Calu3 (cell line): ENCODE data around the gene CNGB1. TPM values are rescaled to one million over a fixed set of nuclear protein-coding genes. Genes with fewer than 3 reads are reported as not detected.

Experiments used
- BruUV-seq: library from RNA; stranded (reverse); fragments of 400-500 nt; replicated peaks from 2 replicates; lab custom pipeline; 2021; lab: Mats Ljungman, UMichigan
- CTCF ChIA-PET: fragments of 300-600 bp; sonication (Branson Sonifier 250); formaldehyde crosslinking; loops from one replicate; lab custom pipeline; 2022; ENCODE audit warnings: antibody characterized with exemption; lab: Charles Lee
- DNase-seq: peaks from one replicate; pipeline ENCODE4 v3.0.0; 2022
- H3K27ac Mint-ChIP-seq: one replicate; pipeline ENCODE4 v1.8.0; 2022; ENCODE audit warnings: mixed read lengths; ENCODE audit not compliant: unreplicated experiment
- H3K27me3 Mint-ChIP-seq: one replicate; pipeline ENCODE4 v1.8.0; 2022; ENCODE audit warnings: mixed read lengths; ENCODE audit not compliant: unreplicated experiment
- H3K36me3 Mint-ChIP-seq: one replicate; pipeline ENCODE4 v1.8.0; 2022; ENCODE audit warnings: mild to moderate bottlenecking, moderate library complexity, mixed read lengths; ENCODE audit not compliant: insufficient read depth, unreplicated experiment
- H3K4me1 Mint-ChIP-seq: one replicate; pipeline ENCODE4 v1.8.0; 2022; ENCODE audit warnings: mild to moderate bottlenecking, low read depth, mixed read lengths; ENCODE audit not compliant: unreplicated experiment
- H3K4me3 Mint-ChIP-seq: one replicate; pipeline ENCODE4 v1.8.0; 2022; ENCODE audit warnings: mild to moderate bottlenecking, low read depth, moderate library complexity, mixed read lengths; ENCODE audit not compliant: unreplicated experiment
- H3K9me3 Mint-ChIP-seq: one replicate; pipeline ENCODE4 v1.8.0; 2022; ENCODE audit warnings: low read depth, mixed read lengths; ENCODE audit not compliant: unreplicated experiment
- CTCF ChIP-seq: fragments of 200-600 bp; IDR thresholded peaks from one replicate; pipeline ENCODE4 v1.8.0; 2022; ENCODE audit warnings: antibody characterized with exemption; ENCODE audit not compliant: unreplicated experiment
- intact Hi-C: fragments of 100-400 bp; cut with micrococcal nuclease; formaldehyde crosslinking; loops from one replicate; pipeline ENCODE4 v1.10.0; 2022; ENCODE audit not compliant: unreplicated experiment
- total RNA-seq: library from RNA; stranded (reverse); gene quantifications from 2 replicates; pipeline ENCODE4 v1.2.3, GENCODE V29; 2022

Gene CNGB1
- total RNA-seq, 1 experiment from 2014 or later = 0.19 TPM

- Mint-ChIP-seq H3K4me3 (no peak overlapping the region), H3K9me3 (no peaks in the 10 kb centered on the region), H3K27ac (no peak overlapping the region), H3K36me3 (no peaks in the 10 kb centered on the region), H3K27me3 (peaks cover 72% of the 10 kb centered on the region), H3K4me1 (no peaks in the 10 kb centered on the region)
- BruUV-seq = no TSS peak
- TF ChIP-seq CTCF = no peak
- CTCF ChIA-PET = no interaction called here
- intact Hi-C loops = no loop called here
- DNase-seq = no peak
These were observed 11.1 kb downstream of the CNGB1 start for GRCh38 chr16:57959804-57960203.

GRCh38 chr16:57959121-57959520 lies 11.8 kb downstream of the CNGB1 start:
- H3K27me3 Mint-ChIP-seq = peaks cover 72% of the 10 kb centered on the region
- no peak for DNase-seq
- H3K4me3 Mint-ChIP-seq = no peak overlapping the region
- no peaks in the 10 kb centered on the region for H3K36me3 Mint-ChIP-seq
- BruUV-seq = no TSS peak
- CTCF ChIA-PET = interaction anchor here (0.5 to 1.5 kb wide), 2 partner anchors 17 to 1488 kb away, joined by 3 to 4 read pairs; a partner anchor contains a TSS
- intact Hi-C loops = no loop called here
- TF ChIP-seq CTCF = no peak
- H3K27ac Mint-ChIP-seq = no peak overlapping the region
- H3K9me3 Mint-ChIP-seq = no peaks in the 10 kb centered on the region
- no peaks in the 10 kb centered on the region for H3K4me1 Mint-ChIP-seq

- CTCF ChIA-PET = interaction anchor here (0.5 to 1.5 kb wide), 3 partner anchors 18 to 1488 kb away, joined by 3 to 4 read pairs (median 3); a partner anchor contains a TSS
- BruUV-seq = no TSS peak
- TF ChIP-seq CTCF = no peak
- no peak overlapping the region for H3K4me3 Mint-ChIP-seq
- H3K27ac Mint-ChIP-seq = no peak overlapping the region
- H3K4me1 Mint-ChIP-seq = no peaks in the 10 kb centered on the region
- intact Hi-C loops = no loop called here
- no peaks in the 10 kb centered on the region for H3K9me3 Mint-ChIP-seq
- DNase-seq = no peak
- H3K36me3 Mint-ChIP-seq = no peaks in the 10 kb centered on the region
- H3K27me3 Mint-ChIP-seq = peaks cover 73% of the 10 kb centered on the region
These were observed 12.4 kb downstream of the CNGB1 start for GRCh38 chr16:57958544-57958943.

- Mint-ChIP-seq H3K4me3 (no peak overlapping the region), H3K36me3 (no peaks in the 10 kb centered on the region), H3K4me1 (no peaks in the 10 kb centered on the region), H3K9me3 (no peaks in the 10 kb centered on the region), H3K27me3 (peaks cover 73% of the 10 kb centered on the region), H3K27ac (no peak overlapping the region)
- intact Hi-C loops = no loop called here
- no peak for DNase-seq
- CTCF ChIA-PET = interaction anchor here (1.5 kb wide), 1 partner anchor 18 kb away, joined by 4 read pairs; a partner anchor contains a TSS
- TF ChIP-seq CTCF = no peak
- no TSS peak for BruUV-seq
These were observed 13.1 kb downstream of the CNGB1 start for GRCh38 chr16:57957673-57958392.
